B cell (primary cell): ENCODE results near the gene SPACA7.

Experiments used
- EZH2 ChIP-seq: IDR thresholded peaks from 2 replicates; pipeline ENCODE4 v1.6.1; 2012; ENCODE audit warnings: borderline replicate concordance, low read depth, mild to moderate bottlenecking, moderate library complexity, low read length; ENCODE audit not compliant: insufficient read depth, poor library complexity, severe bottlenecking
- TF ChIP-seq, protein P1 (sequence below): fragments of 200-600 bp; IDR thresholded peaks from one replicate; pipeline ENCODE4 v1.8.0; 2022; ENCODE audit warnings: antibody characterized with exemption, mild to moderate bottlenecking

- TF ChIP-seq, protein P1, sequence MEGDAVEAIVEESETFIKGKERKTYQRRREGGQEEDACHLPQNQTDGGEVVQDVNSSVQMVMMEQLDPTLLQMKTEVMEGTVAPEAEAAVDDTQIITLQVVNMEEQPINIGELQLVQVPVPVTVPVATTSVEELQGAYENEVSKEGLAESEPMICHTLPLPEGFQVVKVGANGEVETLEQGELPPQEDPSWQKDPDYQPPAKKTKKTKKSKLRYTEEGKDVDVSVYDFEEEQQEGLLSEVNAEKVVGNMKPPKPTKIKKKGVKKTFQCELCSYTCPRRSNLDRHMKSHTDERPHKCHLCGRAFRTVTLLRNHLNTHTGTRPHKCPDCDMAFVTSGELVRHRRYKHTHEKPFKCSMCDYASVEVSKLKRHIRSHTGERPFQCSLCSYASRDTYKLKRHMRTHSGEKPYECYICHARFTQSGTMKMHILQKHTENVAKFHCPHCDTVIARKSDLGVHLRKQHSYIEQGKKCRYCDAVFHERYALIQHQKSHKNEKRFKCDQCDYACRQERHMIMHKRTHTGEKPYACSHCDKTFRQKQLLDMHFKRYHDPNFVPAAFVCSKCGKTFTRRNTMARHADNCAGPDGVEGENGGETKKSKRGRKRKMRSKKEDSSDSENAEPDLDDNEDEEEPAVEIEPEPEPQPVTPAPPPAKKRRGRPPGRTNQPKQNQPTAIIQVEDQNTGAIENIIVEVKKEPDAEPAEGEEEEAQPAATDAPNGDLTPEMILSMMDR = no peak
- no peak for TF ChIP-seq EZH2
Measured at GRCh38 chr13:112341976-112342735, 34.0 kb upstream of the SPACA7 start.
